WTC11 (cell line): ENCODE results near the gene CHRM5.

Experiments used
- ATF3 ChIP-seq: sonication (generic); formaldehyde crosslinking; conservative IDR thresholded peaks from 2 replicates; pipeline ENCODE4 v1.8.1; 2022; ENCODE audit warnings: mild to moderate bottlenecking, missing genetic modification reagents
- CBFB ChIP-seq: sonication (generic); formaldehyde crosslinking; IDR thresholded peaks from 2 replicates; pipeline ENCODE4 v1.8.1; 2022; ENCODE audit warnings: mild to moderate bottlenecking, low read depth, missing genetic modification reagents
- CREB1 ChIP-seq: sonication (generic); formaldehyde crosslinking; IDR thresholded peaks from 2 replicates; pipeline ENCODE4 v1.8.0; 2023; ENCODE audit warnings: mild to moderate bottlenecking, missing genetic modification reagents
- GTF2I ChIP-seq: fragments of 250-450 bp; sonication (Bioruptor Pico); conservative IDR thresholded peaks from 2 replicates; pipeline ENCODE4 v1.4.0; 2021; ENCODE audit warnings: mild to moderate bottlenecking
- MXD4 ChIP-seq: fragments of 250-450 bp; sonication (Bioruptor Pico); IDR thresholded peaks from 2 replicates; pipeline ENCODE4 v1.8.0; 2021; ENCODE audit warnings: mild to moderate bottlenecking, moderate library complexity, borderline replicate concordance
- SP1 ChIP-seq: sonication (generic); formaldehyde crosslinking; conservative IDR thresholded peaks from 2 replicates; pipeline ENCODE4 v1.8.1; 2022; ENCODE audit warnings: missing genetic modification reagents
- TEAD1 ChIP-seq: sonication (generic); formaldehyde crosslinking; IDR thresholded peaks from 2 replicates; pipeline ENCODE4 v1.8.0; 2022; ENCODE audit warnings: mild to moderate bottlenecking, missing genetic modification reagents
- TP53 ChIP-seq: sonication (generic); formaldehyde crosslinking; IDR thresholded peaks from 2 replicates; pipeline ENCODE4 v1.8.1; 2023; ENCODE audit warnings: mild to moderate bottlenecking, missing genetic modification reagents
- ZNF138 ChIP-seq: sonication (generic); formaldehyde crosslinking; conservative IDR thresholded peaks from 2 replicates; pipeline ENCODE4 v1.8.1; 2022; ENCODE audit warnings: mild to moderate bottlenecking, moderate library complexity, missing genetic modification reagents
- ZSCAN18 ChIP-seq: fragments of 250-450 bp; sonication (Bioruptor Pico); IDR thresholded peaks from 2 replicates; pipeline ENCODE4 v2.1.2; 2022; ENCODE audit warnings: mild to moderate bottlenecking, moderate library complexity
- TF ChIP-seq, protein P1 (sequence below): sonication (generic); formaldehyde crosslinking; IDR thresholded peaks from 2 replicates; pipeline ENCODE4 v1.8.0; 2023; ENCODE audit warnings: mild to moderate bottlenecking, missing genetic modification reagents
- TF ChIP-seq, protein P2 (sequence below): fragments of 200-600 bp; IDR thresholded peaks from 2 replicates; pipeline ENCODE4 v1.8.0; 2022; ENCODE audit warnings: antibody characterized with exemption
- TF ChIP-seq, protein P3 (sequence below): sonication (generic); formaldehyde crosslinking; IDR thresholded peaks from 2 replicates; pipeline ENCODE4 v1.8.0; 2022; ENCODE audit warnings: missing genetic modification reagents
- TF ChIP-seq, protein P4 (sequence below): sonication (generic); formaldehyde crosslinking; IDR thresholded peaks from 2 replicates; pipeline ENCODE4 v1.8.1; 2023; ENCODE audit warnings: mild to moderate bottlenecking, missing genetic modification reagents, moderate library complexity

DNA sequence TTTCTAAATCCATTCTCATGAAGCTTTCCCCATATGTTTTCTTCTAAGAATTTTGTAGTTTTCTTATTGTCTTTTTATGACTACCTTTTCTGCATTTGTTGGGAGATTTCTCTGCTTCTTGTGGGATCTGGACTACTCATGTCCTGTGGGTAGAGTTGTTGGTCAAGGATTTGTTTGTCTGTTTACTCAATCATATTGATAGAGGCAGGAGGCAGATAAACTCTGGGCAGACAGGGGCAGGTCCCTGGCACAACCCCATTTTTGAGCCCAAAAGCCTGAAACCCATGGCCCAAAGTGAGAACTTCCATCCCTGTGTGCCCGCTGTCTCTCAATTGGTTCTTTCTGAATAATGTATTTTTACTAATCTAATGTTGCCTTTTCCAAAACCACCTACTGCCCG, 145.9 kb downstream of the CHRM5 start:
- no peak for TF ChIP-seq ZNF138 (CRISPR knock-in tag)
- TF ChIP-seq CBFB (CRISPR knock-in tag): no peak
- TF ChIP-seq, protein P1, sequence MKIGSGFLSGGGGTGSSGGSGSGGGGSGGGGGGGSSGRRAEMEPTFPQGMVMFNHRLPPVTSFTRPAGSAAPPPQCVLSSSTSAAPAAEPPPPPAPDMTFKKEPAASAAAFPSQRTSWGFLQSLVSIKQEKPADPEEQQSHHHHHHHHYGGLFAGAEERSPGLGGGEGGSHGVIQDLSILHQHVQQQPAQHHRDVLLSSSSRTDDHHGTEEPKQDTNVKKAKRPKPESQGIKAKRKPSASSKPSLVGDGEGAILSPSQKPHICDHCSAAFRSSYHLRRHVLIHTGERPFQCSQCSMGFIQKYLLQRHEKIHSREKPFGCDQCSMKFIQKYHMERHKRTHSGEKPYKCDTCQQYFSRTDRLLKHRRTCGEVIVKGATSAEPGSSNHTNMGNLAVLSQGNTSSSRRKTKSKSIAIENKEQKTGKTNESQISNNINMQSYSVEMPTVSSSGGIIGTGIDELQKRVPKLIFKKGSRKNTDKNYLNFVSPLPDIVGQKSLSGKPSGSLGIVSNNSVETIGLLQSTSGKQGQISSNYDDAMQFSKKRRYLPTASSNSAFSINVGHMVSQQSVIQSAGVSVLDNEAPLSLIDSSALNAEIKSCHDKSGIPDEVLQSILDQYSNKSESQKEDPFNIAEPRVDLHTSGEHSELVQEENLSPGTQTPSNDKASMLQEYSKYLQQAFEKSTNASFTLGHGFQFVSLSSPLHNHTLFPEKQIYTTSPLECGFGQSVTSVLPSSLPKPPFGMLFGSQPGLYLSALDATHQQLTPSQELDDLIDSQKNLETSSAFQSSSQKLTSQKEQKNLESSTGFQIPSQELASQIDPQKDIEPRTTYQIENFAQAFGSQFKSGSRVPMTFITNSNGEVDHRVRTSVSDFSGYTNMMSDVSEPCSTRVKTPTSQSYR: no peak
- TF ChIP-seq, protein P2, sequence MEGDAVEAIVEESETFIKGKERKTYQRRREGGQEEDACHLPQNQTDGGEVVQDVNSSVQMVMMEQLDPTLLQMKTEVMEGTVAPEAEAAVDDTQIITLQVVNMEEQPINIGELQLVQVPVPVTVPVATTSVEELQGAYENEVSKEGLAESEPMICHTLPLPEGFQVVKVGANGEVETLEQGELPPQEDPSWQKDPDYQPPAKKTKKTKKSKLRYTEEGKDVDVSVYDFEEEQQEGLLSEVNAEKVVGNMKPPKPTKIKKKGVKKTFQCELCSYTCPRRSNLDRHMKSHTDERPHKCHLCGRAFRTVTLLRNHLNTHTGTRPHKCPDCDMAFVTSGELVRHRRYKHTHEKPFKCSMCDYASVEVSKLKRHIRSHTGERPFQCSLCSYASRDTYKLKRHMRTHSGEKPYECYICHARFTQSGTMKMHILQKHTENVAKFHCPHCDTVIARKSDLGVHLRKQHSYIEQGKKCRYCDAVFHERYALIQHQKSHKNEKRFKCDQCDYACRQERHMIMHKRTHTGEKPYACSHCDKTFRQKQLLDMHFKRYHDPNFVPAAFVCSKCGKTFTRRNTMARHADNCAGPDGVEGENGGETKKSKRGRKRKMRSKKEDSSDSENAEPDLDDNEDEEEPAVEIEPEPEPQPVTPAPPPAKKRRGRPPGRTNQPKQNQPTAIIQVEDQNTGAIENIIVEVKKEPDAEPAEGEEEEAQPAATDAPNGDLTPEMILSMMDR: no peak
- TF ChIP-seq, protein P3, sequence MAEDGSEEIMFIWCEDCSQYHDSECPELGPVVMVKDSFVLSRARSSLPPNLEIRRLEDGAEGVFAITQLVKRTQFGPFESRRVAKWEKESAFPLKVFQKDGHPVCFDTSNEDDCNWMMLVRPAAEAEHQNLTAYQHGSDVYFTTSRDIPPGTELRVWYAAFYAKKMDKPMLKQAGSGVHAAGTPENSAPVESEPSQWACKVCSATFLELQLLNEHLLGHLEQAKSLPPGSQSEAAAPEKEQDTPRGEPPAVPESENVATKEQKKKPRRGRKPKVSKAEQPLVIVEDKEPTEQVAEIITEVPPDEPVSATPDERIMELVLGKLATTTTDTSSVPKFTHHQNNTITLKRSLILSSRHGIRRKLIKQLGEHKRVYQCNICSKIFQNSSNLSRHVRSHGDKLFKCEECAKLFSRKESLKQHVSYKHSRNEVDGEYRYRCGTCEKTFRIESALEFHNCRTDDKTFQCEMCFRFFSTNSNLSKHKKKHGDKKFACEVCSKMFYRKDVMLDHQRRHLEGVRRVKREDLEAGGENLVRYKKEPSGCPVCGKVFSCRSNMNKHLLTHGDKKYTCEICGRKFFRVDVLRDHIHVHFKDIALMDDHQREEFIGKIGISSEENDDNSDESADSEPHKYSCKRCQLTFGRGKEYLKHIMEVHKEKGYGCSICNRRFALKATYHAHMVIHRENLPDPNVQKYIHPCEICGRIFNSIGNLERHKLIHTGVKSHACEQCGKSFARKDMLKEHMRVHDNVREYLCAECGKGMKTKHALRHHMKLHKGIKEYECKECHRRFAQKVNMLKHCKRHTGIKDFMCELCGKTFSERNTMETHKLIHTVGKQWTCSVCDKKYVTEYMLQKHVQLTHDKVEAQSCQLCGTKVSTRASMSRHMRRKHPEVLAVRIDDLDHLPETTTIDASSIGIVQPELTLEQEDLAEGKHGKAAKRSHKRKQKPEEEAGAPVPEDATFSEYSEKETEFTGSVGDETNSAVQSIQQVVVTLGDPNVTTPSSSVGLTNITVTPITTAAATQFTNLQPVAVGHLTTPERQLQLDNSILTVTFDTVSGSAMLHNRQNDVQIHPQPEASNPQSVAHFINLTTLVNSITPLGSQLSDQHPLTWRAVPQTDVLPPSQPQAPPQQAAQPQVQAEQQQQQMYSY (CRISPR knock-in tag): no peak
- TF ChIP-seq GTF2I (CRISPR knock-in tag): no peak
- no peak for TF ChIP-seq MXD4 (CRISPR knock-in tag)
- no peak for TF ChIP-seq SP1 (CRISPR knock-in tag)
- TF ChIP-seq, protein P4, sequence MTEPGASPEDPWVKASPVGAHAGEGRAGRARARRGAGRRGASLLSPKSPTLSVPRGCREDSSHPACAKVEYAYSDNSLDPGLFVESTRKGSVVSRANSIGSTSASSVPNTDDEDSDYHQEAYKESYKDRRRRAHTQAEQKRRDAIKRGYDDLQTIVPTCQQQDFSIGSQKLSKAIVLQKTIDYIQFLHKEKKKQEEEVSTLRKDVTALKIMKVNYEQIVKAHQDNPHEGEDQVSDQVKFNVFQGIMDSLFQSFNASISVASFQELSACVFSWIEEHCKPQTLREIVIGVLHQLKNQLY: no peak
- no peak for TF ChIP-seq TP53 (CRISPR knock-in tag)
- TF ChIP-seq TEAD1 (CRISPR knock-in tag): no peak
- no peak for TF ChIP-seq ZSCAN18 (CRISPR knock-in tag)
- no peak for TF ChIP-seq ATF3 (CRISPR knock-in tag)
- no peak for TF ChIP-seq CREB1
